HepG2 (cell line): ENCODE results near the gene ABCD1. TPM values are rescaled to one million over a fixed set of nuclear protein-coding genes. Genes with fewer than 3 reads are reported as not detected.

Experiments
- ARID5B ChIP-seq: IDR thresholded peaks from 2 replicates; pipeline ENCODE4 v1.4.0; 2020; ENCODE audit warnings: mild to moderate bottlenecking, missing genetic modification reagents
- ATF1 ChIP-seq: IDR thresholded peaks from 2 replicates; pipeline ENCODE4 v1.6.1; 2016; ENCODE audit warnings: mild to moderate bottlenecking, control low read depth
- CREBL2 ChIP-seq: sonication (generic); formaldehyde crosslinking; IDR thresholded peaks from 2 replicates; pipeline ENCODE4 v1.8.1; 2023; ENCODE audit warnings: missing genetic modification reagents, mild to moderate bottlenecking, borderline replicate concordance
- DMTF1 ChIP-seq: sonication (generic); formaldehyde crosslinking; IDR thresholded peaks from 2 replicates; pipeline ENCODE4 v1.4.0; 2020; ENCODE audit warnings: mild to moderate bottlenecking, missing genetic modification reagents
- GMEB2 ChIP-seq: IDR thresholded peaks from 2 replicates; pipeline ENCODE4 v1.6.1; 2016; ENCODE audit warnings: missing biosample characterization, missing genetic modification reagents, low read depth
- HDAC1 ChIP-seq: sonication (generic); formaldehyde crosslinking; IDR thresholded peaks from 2 replicates; pipeline ENCODE4 v1.5.1; 2020; ENCODE audit warnings: mild to moderate bottlenecking, missing genetic modification reagents
- JUNB ChIP-seq: sonication (generic); formaldehyde crosslinking; IDR thresholded peaks from 2 replicates; pipeline ENCODE4 v1.8.0; 2022; ENCODE audit warnings: missing genetic modification reagents, mild to moderate bottlenecking, borderline replicate concordance
- MYNN ChIP-seq: sonication (generic); formaldehyde crosslinking; IDR thresholded peaks from 2 replicates; pipeline ENCODE4 v1.4.0; 2020; ENCODE audit warnings: mild to moderate bottlenecking, low read depth, missing genetic modification reagents
- NFE2L2 ChIP-seq: fragments of 150-350 bp; IDR thresholded peaks from 2 replicates; pipeline ENCODE4 v1.6.1; 2014; ENCODE audit warnings: low read length
- TFDP1 ChIP-seq: IDR thresholded peaks from 2 replicates; pipeline ENCODE4 v1.6.1; 2016; ENCODE audit warnings: missing compliant biosample characterization, missing genetic modification reagents, borderline replicate concordance
- ZBTB26 ChIP-seq: IDR thresholded peaks from 2 replicates; pipeline ENCODE4 v1.6.1; 2016; ENCODE audit warnings: missing compliant biosample characterization, missing genetic modification reagents, borderline replicate concordance
- ZKSCAN8 ChIP-seq: IDR thresholded peaks from 2 replicates; pipeline ENCODE4 v1.6.1; 2016; ENCODE audit warnings: borderline replicate concordance, missing genetic modification reagents, missing compliant biosample characterization
- ZNF652 ChIP-seq: IDR thresholded peaks from 2 replicates; pipeline ENCODE4 v1.6.1; 2016; ENCODE audit warnings: low read depth, borderline replicate concordance
- ZNF678 ChIP-seq: sonication (generic); formaldehyde crosslinking; IDR thresholded peaks from 2 replicates; pipeline ENCODE4 v1.4.0; 2020; ENCODE audit warnings: mild to moderate bottlenecking, missing genetic modification reagents
- ZNF761 ChIP-seq: sonication (generic); formaldehyde crosslinking; conservative IDR thresholded peaks from 2 replicates; pipeline ENCODE4 v1.4.0; 2020; ENCODE audit warnings: mild to moderate bottlenecking, missing genetic modification reagents
- polyA plus RNA-seq, 8 experiments: library from polyadenylated mRNA; depleted of rRNA in 3 of 8; stranded (reverse) in 7 of 8; unstranded in 1 of 8; fragments of >200 nt; fragmentation: Illumina TruSeq in 4 of 8; extraction: Trizol in 4 of 8; gene quantifications; 2 replicates each; pipeline versions ENCODE4 v1.2.1 to v1.2.3, GENCODE V29; 2011 to 2016; ENCODE audit warnings: low read depth in 4 of 8, missing spikeins in 1 of 8, mixed read lengths in 1 of 8; ENCODE audit not compliant: insufficient read depth in 1 of 8
- total RNA-seq, 5 experiments: library from RNA; depleted of rRNA; stranded (reverse); fragments of >200 nt; fragmentation: Illumina TruSeq; extraction: Trizol; gene quantifications; 2 replicates each; pipeline ENCODE4 v1.2.3, GENCODE V29; 2016; ENCODE audit warnings: low read depth in 1 of 5

ABCD1 gene
- total and polyA plus RNA-seq, 2 of the 13 experiments (the other 11 are each of a cell fraction or from before 2014, with no cell fraction given) = 11.4 to 15.9 TPM

- TF ChIP-seq DMTF1 = no peak
- TF ChIP-seq ZKSCAN8 (CRISPR knock-in tag) = 0 out of 2 replicates have a peak, but pooled peaks have one; percentile 27
- TF ChIP-seq ATF1 (CRISPR knock-in tag) = no peak
- TF ChIP-seq MYNN (CRISPR knock-in tag) = no peak
- no peak for TF ChIP-seq ZNF761
- no peak for TF ChIP-seq ZNF678 (CRISPR knock-in tag)
- peak; percentile 49 for TF ChIP-seq ARID5B (CRISPR knock-in tag)
- TF ChIP-seq ZBTB26 = no peak
- TF ChIP-seq NFE2L2 = peak; percentile 52; the same call in 1 of the 2 replicates
- TF ChIP-seq CREBL2 = no peak
- peak; percentile 85 for TF ChIP-seq HDAC1 (CRISPR knock-in tag)
- no peak for TF ChIP-seq TFDP1 (CRISPR knock-in tag)
- TF ChIP-seq JUNB (CRISPR knock-in tag) = no peak
- TF ChIP-seq GMEB2 = no peak
- no peak for TF ChIP-seq ZNF652 (CRISPR knock-in tag)
Observed at GRCh38 chrX:153726286-153727122, 1.8 kb downstream of the ABCD1 start (continued).
